NCI-H774 (cell line): ENCODE data around the gene ACSL4.
"Not testable (repeated sequence)": the region's sequence is repeated elsewhere in the genome, so short reads cannot be mapped to it uniquely, and the experiment has no call there.

Experiments
- DNase-seq: peaks from one replicate; lab custom pipeline; 2025; lab: John Stamatoyannopoulos, UW

The ACSL4 gene

DNA sequence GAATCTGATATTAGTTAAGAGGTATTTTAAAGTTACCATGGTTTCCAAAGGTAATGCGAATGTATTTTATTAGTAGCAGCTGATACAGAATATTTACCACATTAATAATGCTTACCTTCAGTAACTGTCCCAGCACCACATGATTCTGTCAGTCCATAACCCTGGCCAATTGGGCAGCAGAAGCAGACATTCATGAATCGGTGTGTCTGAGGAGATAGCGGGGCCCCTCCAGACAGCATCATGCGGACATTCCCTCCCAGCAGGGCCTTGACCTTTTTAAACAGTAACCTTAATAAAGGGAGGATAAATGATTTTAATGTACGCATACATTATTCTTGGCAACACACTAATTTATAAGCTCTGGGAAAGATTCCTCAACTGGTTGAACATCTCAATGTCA lies 65.1 kb downstream of the ACSL4 start:
- no peak for DNase-seq

DNA sequence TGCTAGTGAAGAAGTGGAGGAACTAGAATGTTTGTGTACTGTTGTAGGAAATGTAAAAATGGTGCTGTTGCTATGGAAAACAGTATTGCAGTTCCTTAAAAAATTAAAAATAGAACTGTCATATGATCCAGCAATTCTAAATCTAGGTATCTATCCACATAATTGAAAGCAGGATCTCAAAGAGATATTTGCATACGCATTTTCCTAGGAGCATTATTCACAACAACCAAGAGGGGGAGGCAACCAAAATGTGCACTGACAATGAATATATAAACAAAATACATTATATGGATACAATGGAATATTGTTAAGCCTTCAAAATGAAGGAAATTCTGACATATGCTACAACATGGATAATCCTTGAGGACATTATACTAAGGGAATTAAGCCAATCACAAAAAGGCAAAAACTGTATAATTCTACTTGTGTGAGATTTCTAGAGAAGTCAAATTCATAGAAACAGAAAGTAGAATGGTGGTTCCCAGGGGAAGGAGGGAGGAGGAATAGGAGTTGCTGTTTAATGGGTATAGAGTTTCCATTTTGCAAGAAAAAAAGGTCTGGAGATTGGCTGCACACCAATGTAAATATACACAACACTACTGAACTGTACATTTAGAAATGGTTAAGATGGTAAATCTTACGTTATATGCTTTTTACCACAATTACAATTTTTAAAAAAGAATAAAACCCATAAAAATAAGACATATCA lies 72.5 kb downstream of the ACSL4 start:
- no peak for DNase-seq

DNA sequence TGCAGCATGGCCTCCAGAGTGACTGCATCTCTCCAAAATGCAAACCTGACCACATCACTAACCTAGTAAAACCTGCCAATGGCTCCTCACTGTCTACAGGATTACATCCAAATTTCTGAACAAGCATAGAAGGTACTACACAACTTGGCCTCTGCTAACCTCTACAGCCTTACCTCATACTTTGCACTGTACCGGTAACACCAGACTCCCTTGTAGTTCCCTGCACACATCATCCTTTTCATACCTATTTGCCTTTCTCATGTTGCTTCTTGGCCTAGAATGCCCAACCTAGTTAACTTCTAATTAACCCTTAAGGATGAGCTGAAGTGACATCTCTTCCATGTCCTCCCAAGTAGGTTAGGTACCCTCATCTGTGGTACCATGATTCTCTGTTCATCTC lies 74.7 kb downstream of the ACSL4 start:
- DNase-seq, result no peak

DNA sequence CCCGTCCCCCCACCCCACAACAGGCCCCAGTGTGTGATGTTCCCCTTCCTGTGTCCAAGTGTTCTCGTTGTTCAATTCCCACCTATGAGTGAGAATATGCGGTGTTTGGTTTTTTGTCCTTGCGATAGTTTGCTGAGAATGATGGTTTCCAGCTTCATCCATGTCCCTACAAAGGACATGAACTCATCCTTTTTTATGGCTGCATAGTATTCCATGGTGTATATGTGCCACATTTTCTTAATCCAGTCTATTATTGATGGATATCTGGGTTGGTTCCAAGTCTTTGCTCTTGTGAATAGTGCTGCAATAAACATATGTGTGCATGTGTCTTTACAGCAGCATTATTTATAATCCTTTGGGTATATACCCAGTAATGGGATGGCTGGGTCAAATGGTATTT lies 75.7 kb downstream of the ACSL4 start:
- not testable (repeated sequence) for DNase-seq

DNA sequence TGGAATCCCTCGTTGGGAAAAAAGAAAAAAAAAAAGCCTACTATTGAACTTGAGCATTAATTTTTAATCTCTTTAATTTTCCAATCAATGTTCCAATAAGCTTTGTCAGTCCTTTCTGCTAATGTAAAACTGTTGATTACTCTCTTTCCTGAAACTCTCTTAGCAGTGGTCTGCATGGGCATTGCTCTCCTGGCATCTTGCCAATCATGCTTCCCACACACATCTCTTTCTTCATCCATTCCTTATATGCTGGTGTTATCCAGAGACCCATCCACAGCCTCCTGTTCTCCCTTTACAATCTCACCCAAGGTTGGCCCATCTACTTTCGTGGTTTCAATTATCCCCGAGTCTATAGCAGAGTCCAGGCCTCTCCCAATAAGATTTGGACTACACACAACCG lies 76.3 kb downstream of the ACSL4 start:
- DNase-seq, result no peak

DNA sequence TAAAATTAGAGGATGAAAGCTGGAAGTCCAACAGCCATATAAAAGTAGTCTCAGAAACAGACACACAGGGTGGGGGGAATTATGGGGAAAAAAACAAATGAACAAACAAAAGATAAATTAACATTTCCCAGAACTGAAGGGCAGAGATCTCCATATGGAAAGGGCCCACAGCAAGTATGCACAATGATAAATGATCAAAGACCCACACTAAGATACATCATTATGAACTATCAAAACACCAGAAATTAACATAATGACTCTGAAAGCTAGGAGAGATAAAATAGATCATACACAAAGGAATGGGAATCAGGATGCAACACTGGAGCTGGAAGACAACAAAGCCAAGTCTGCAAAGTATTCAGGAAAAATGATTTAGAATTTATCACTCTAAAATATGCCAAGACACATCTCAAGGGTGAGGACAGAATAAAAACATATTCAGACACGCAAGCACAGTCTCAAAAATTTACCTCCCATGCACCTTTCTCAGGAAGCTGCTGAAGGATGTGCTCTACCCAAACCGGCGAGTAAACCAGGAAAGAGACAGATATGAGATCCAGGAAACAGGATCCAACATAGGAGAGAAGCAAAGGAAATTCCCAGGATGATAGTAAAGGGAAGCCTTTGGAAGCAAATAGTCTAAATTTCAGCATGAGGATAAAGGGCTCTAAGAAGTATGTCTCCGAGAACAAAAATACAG lies 77.4 kb downstream of the ACSL4 start:
- no peak for DNase-seq

DNA sequence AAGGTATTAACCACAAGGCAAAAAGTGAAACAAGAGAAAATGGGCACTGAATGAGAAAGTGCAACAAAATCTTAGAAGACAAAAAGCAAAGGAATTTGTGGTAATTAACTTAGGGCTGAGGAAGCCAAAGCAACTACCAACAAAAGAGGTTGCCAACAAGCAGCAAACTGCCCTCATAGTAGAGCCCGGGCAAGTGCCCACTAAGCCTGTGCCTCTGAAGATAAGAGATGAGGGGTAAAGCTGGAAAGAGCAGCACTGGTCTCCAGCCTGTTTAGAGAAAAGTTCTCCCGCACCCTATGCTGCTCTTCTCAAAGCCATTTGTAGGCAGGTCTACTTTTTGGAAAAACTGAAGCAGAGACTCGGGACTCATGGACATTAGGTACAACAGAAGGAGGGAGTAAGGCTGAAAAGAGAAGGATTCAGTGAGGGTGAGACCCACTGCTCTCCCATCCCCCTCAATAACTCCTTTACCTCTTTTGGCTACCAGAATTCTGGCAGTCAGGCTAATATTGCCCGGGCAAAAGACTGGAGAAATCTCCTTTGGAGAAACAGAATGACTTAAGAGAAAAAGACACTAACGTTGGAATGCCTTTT lies 78.4 kb downstream of the ACSL4 start:
- DNase-seq, result no peak

DNA sequence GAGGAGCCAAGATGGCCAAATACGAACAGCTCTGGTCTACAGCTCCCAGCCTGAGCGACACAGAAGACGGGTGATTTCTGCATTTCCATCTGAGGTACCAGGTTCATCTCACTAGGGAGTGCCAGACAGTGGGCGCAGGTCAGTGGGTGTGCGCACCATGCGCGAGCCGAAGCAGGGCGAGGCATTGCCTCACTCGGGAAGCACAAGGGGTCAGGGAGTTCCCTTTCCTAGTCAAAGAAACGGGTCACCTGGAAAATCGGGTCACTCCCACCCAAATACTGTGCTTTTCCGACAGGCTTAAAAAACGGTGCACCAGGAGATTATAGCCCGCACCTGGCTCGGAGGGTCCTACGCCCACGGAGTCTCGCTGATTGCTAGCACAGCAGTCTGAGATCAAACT lies 88.4 kb downstream of the ACSL4 start:
- not testable (repeated sequence) for DNase-seq

GRCh38 chrX:109643687-109644086 lies 89.4 kb downstream of the ACSL4 start:
- DNase-seq, result no peak

- no peak for DNase-seq
Measured at GRCh38 chrX:109638158-109638557, 94.9 kb downstream of the ACSL4 start.

DNA sequence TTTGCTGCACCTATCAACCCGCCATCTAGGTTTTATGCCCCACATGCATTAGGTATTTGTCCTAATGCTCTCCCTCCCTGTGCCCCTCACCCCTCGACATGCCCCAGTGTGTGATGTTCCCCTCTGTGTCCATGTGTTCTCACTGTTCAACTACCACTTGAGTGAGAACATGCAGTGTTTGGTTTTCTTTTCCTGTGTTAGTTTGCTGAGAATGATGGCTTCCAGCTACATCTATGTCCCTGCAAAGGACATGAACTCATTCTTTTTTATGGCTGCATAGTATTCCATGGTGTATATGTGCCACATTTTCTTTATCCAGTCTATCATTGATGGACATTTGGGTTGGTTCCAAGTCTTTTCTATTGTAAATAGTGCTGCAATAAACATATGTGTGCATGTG lies 95.6 kb downstream of the ACSL4 start:
- not testable (repeated sequence) for DNase-seq

GRCh38 chrX:109635146-109635545 lies 97.9 kb downstream of the ACSL4 start:
- DNase-seq, result no peak

GRCh38 chrX:109632906-109633504 lies 100.1 kb downstream of the ACSL4 start:
- no peak for DNase-seq

DNA sequence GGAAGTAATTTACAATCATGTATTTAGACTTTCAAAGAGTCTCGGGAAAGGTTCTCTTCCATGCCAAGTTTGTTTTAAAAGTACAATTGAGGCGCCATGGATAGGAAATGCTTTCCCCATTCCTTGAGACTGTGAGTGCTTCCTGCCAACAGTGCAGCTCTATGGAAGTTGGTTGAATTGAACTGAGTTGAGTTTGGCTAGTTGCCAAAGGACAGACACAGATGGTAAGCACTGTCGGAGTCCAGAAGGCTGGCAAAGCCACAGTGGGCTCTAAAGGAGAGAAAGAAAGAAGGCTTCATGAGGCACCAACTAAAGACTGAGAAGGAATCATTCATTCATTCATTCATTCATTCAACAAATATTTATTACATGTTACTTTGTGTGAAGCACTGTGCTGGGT lies 103.7 kb downstream of the ACSL4 start:
- DNase-seq, result peak; percentile 18

- DNase-seq, result no peak
Measured at GRCh38 chrX:109626637-109627036, 106.4 kb downstream of the ACSL4 start.

GRCh38 chrX:109624641-109625616 lies 108.1 kb downstream of the ACSL4 start, which contains the start of gene KCNE5:
KCNE5 (minus strand) TSS chrX:109625172; CDS start chrX:109625020, 152 bp downstream.
- DNase-seq, result no peak

DNA sequence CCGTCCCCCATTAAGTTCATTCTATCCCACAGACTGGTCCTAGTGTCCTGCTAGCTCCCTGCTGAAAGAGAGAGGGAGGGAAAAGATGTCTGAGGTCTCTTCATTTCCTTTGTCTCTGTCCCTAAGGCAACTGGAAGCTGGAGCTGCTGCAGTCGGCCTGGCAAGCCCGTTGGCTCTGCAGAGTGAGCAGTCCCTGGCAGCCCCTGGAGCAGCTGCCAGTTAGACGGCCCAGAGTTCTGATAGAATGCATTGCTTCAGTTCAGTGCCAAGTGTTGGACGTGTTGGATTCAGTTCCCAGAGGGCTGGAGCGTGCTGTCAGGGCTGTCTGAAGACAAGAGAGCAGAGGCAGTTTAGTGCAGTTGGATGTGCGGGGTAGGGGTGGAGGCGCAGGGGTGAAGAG lies 109.1 kb downstream of the ACSL4 start:
- no peak for DNase-seq

- no peak for DNase-seq
Measured at GRCh38 chrX:109622270-109622669, 110.8 kb downstream of the ACSL4 start.

DNA sequence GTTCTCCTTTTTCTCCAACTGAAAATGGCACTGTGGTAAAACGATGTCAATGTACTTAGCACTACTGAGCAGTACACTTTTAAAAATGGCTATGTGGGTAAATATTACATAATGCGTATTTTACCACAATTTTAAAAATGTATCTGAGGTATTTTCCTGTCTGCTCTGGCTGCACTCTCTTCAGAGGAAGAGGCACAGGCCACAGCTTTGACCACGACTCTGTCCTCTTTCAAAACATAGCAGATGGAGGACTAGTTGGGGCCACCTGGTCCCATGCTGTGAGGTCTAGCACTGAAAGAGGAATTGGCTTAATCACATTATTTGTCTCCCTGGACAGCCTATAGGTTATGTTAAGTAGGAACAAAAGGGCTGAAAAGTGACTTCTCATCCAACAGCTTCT lies 113.3 kb downstream of the ACSL4 start:
- DNase-seq, result no peak

DNA sequence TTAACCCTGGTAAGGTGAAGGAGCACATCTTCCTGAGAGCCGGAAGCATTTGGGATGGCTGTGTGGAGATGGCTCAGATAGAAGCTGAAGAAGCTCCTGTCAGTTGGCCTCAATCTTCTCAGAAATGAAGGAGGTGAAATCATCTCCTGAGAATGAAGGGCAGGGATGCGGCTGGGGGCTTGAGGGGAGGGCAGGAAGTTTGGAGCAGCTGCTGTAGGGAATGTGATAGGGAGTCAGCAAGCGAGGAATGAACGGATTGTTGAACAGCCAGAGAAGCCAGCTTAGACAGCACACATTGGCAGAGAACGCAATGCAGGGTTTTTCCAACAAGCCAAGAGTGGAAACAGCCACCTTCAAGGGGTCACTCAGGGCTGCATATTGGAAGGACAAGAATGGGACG lies 118.1 kb downstream of the ACSL4 start:
- DNase-seq, result no peak

GRCh38 chrX:109601486-109601885 lies 131.6 kb downstream of the ACSL4 start:
- DNase-seq, result no peak

- no peak for DNase-seq
Measured at GRCh38 chrX:109600237-109600651, 132.8 kb downstream of the ACSL4 start.
